ENCODE results near the gene CELA2B. TPM values are rescaled to one million over a fixed set of nuclear protein-coding genes. Genes with fewer than 3 reads are reported as not detected.
"Not testable (repeated sequence)": the region's sequence is repeated elsewhere in the genome, so short reads cannot be mapped to it uniquely, and the experiment has no call there.

The CELA2B gene
- not detected for total RNA-seq

DNA sequence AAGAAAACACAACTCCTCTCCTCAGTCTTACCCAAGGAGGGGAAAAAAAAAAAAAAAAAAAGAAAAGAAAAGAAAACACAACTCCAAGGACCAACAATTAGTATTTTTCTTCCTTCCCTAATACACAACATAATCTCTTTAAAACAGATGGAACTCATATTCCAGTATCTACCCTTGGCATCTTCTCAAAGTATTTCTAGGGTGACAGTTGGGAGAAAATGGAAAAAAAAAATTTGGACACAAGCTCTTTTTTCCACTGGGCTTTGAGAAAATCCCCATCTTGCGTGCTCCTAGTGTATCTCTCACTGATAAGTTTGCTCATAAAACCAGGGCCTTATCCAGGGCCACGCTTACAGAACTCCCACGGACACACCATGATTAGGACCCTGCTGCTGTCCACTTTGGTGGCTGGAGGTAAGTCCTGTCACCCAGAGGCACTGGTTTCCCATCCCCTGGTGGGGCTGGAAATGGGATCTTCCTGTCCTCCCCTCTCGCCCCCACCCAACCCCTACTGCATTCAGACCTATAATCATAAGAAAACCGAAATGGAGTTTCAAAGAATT is at the start of gene CELA2B:
TSS of gene CELA2B (plus strand) at position 353 of the 563 bp plus-strand sequence. CDS start at position 375, 22 bp downstream.
- intact Hi-C loops (cut with micrococcal nuclease), result loop anchor here (2.0 kb wide), 1 partner anchor 37 kb away; the partner anchor contains the start of gene CTRC
- CTCF ChIA-PET, result no interaction called here
- Mint-ChIP-seq H3K4me3 (no peak within 1 kb of the TSS), H3K4me1 (ENCODE audit: low read depth) (no peaks in the 10 kb centered on the region), H3K36me3 (no peaks in the 10 kb centered on the region), H3K9me3 (no peaks in the 10 kb centered on the region), H3K27me3 (no peaks in the 10 kb centered on the region), H3K27ac (no peak within 1 kb of the TSS)
- POLR2A ChIA-PET, result no interaction called here
- no peak for DNase-seq

DNA sequence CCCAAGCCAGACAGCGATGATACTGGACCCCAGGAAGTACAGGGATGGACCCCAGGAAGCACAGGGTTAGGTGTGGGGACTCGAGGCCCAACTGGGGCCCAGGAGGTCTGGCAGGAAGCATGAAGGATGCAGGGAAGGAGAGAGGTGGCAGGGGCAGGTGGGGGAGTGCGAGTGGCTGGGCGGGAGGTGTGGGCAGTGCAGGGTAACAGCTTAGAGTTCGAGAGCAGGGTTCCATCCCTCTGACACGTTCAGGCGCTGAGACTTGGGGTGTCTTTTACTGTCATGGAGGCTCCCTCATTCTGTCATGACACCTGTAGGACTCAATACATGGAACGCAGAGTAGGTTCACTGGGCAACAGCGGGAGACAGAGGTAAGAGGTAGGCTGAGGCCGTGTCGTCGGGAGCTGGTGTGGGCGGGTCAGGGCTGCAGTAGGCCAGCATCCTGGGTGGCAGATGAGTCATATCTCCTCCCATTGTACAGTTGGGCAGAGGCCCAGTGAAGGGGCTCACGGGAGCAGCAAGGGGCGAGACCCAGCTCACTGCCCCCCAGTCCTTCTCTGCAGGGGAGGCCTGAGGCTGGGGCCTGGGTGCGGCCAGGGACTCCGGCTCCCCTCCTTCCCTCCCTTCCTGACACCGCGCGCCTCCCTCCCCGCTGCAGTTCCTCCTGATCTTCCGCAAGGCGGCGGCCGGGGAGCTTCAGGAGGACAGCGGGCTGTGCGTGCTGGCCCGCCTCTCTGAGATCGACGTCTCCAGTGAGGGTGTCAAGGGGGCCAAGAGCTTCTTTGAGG is 49.2 kb upstream of the CELA2B start:
- Mint-ChIP-seq H3K27ac (peak overlapping the region; percentile 53), H3K36me3 (peaks cover 15% of the 10 kb centered on the region), H3K4me3 (no peak overlapping the region), H3K27me3 (no peaks in the 10 kb centered on the region), H3K4me1 (ENCODE audit: low read depth) (peaks cover 4% of the 10 kb centered on the region), H3K9me3 (no peaks in the 10 kb centered on the region)
- no peak for DNase-seq
- intact Hi-C loops (cut with micrococcal nuclease), result no loop called here
- ChIA-PET POLR2A (no interaction called here), CTCF (interaction anchor here (1.8 to 10.4 kb wide), 2 partner anchors 16 to 104 kb away, joined by 4 to 203 read pairs; no protein-coding TSS in a partner anchor)

- H3K36me3 Mint-ChIP-seq, result peaks cover 13% of the 10 kb centered on the region
- no peaks in the 10 kb centered on the region for H3K27me3 Mint-ChIP-seq
- ChIA-PET CTCF (interaction anchor here (1.2 to 10.4 kb wide), 3 partner anchors 16 to 105 kb away, joined by 3 to 203 read pairs (median 4); no protein-coding TSS in a partner anchor), POLR2A (no interaction called here)
- intact Hi-C loops (cut with micrococcal nuclease), result no loop called here
- H3K27ac Mint-ChIP-seq, result no peak overlapping the region
- H3K9me3 Mint-ChIP-seq, result no peaks in the 10 kb centered on the region
- no peak for DNase-seq
- H3K4me1 Mint-ChIP-seq (ENCODE audit: low read depth), result peaks cover 4% of the 10 kb centered on the region
- H3K4me3 Mint-ChIP-seq, result no peak overlapping the region
These were observed 48.6 kb upstream of the CELA2B start for GRCh38 chr1:15427280-15427666.

GRCh38 chr1:15428252-15428651 is 47.7 kb upstream of the CELA2B start:
- H3K4me3 Mint-ChIP-seq; intact Hi-C loops (cut with micrococcal nuclease); H3K9me3 Mint-ChIP-seq; DNase-seq; H3K27ac Mint-ChIP-seq; H3K27me3 Mint-ChIP-seq; H3K4me1 Mint-ChIP-seq (ENCODE audit: low read depth); POLR2A ChIA-PET: not testable (repeated sequence)
- peaks cover 13% of the 10 kb centered on the region for H3K36me3 Mint-ChIP-seq
- CTCF ChIA-PET, result interaction anchor here (1.2 to 10.4 kb wide), 3 partner anchors 15 to 106 kb away, joined by 3 to 203 read pairs (median 4); no protein-coding TSS in a partner anchor

DNA sequence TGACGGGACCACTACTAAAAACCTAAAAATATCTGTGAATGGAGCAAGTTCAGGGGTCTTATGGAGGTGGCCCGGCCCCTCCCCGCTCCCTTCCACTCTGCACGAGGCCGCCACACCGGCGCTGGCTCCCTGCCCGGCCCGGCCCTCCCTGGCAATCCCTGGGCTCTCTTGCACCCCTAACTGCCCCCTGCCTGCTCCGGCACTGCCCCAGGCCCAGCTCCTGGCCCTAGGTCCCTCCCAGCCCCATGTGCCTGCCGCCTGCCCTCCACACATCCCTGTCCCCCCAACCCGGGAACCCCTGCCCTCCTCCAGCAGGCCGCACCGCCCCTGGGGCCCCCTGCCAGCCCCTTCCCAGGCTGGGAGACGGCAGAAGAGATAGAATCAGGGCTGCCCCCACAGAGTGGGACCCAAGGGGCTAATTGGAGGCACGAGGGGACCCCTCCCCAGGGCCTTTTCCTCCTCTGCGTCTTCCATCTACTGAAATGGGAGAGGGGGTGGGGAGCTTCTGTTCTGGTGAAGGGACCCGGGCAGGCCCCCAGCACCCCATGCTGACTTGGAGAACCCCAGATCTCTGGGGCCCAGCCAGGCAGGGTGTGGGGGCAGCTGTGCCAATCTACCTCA is 47.0 kb upstream of the CELA2B start:
- DNase-seq, result no peak
- H3K27me3 Mint-ChIP-seq, result no peaks in the 10 kb centered on the region
- H3K36me3 Mint-ChIP-seq, result peaks cover 13% of the 10 kb centered on the region
- H3K4me1 Mint-ChIP-seq (ENCODE audit: low read depth), result peaks cover 4% of the 10 kb centered on the region
- intact Hi-C loops (cut with micrococcal nuclease), result no loop called here
- ChIA-PET POLR2A (no interaction called here), CTCF (interaction anchor here (1.8 to 10.4 kb wide), 2 partner anchors 14 to 106 kb away, joined by 4 to 203 read pairs; no protein-coding TSS in a partner anchor)
- no peak overlapping the region for H3K27ac Mint-ChIP-seq
- no peaks in the 10 kb centered on the region for H3K9me3 Mint-ChIP-seq
- H3K4me3 Mint-ChIP-seq, result no peak overlapping the region

GRCh38 chr1:15429701-15430149 is 46.2 kb upstream of the CELA2B start:
- intact Hi-C loops (cut with micrococcal nuclease), result loop anchor here (10.0 kb wide), 1 partner anchor 305 kb away; no protein-coding TSS in a partner anchor
- H3K27me3 Mint-ChIP-seq, result no peaks in the 10 kb centered on the region
- CTCF ChIA-PET, result interaction anchor here (10.4 kb wide), 1 partner anchor 107 kb away, joined by 203 read pairs; no protein-coding TSS in a partner anchor
- POLR2A ChIA-PET, result no interaction called here
- H3K9me3 Mint-ChIP-seq, result no peaks in the 10 kb centered on the region
- H3K27ac Mint-ChIP-seq, result no peak overlapping the region
- H3K4me3 Mint-ChIP-seq, result no peak overlapping the region
- H3K36me3 Mint-ChIP-seq, result peaks cover 13% of the 10 kb centered on the region
- no peak for DNase-seq
- peaks cover 4% of the 10 kb centered on the region for H3K4me1 Mint-ChIP-seq (ENCODE audit: low read depth)

GRCh38 chr1:15430787-15431570 is 44.9 kb upstream of the CELA2B start:
- ChIA-PET CTCF (interaction anchor here (1.0 to 10.4 kb wide), 18 partner anchors 10 to 303 kb away, joined by 3 to 203 read pairs (median 4); no protein-coding TSS in a partner anchor), POLR2A (interaction anchor here (1.4 kb wide), 1 partner anchor 108 kb away, joined by 5 read pairs; no protein-coding TSS in a partner anchor)
- Mint-ChIP-seq H3K36me3 (peaks cover 13% of the 10 kb centered on the region), H3K9me3 (no peaks in the 10 kb centered on the region), H3K4me1 (ENCODE audit: low read depth) (peaks cover 4% of the 10 kb centered on the region), H3K4me3 (no peak overlapping the region), H3K27ac (no peak overlapping the region), H3K27me3 (no peaks in the 10 kb centered on the region)
- intact Hi-C loops (cut with micrococcal nuclease), result loop anchor here (1.0 to 10.0 kb wide), 2 partner anchors 108 to 306 kb away; no protein-coding TSS in a partner anchor
- DNase-seq, result peak; percentile 81

DNA sequence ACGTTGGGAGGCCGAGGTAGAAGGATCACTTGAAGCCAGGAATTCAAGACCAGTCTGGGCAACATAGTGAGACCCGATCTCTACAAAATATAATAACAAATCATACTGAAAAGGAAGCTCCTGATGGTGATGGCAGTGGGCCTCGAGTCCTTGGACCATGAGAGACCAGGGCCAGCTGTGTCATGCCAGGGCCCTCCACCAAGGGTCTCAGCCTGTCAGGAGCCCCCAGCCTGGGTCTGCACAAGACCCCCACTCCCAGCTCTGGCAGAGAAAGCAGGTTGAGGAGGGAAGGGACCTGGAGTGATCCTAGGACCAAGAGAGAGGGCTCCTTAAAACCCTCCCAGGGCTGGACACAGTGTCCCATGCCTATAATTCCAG is 44.3 kb upstream of the CELA2B start:
- intact Hi-C loops (cut with micrococcal nuclease), result loop anchor here (1.0 to 10.0 kb wide), 2 partner anchors 108 to 307 kb away; no protein-coding TSS in a partner anchor
- DNase-seq, result no peak
- no peak overlapping the region for H3K4me3 Mint-ChIP-seq
- CTCF ChIA-PET, result interaction anchor here (0.5 to 10.4 kb wide), 23 partner anchors 10 to 361 kb away, joined by 3 to 203 read pairs (median 4); no protein-coding TSS in a partner anchor
- no peaks in the 10 kb centered on the region for H3K4me1 Mint-ChIP-seq (ENCODE audit: low read depth)
- H3K9me3 Mint-ChIP-seq, result no peaks in the 10 kb centered on the region
- H3K36me3 Mint-ChIP-seq, result peaks cover 8% of the 10 kb centered on the region
- no peak overlapping the region for H3K27ac Mint-ChIP-seq
- POLR2A ChIA-PET, result interaction anchor here (0.9 to 1.4 kb wide), 2 partner anchors 20 to 108 kb away, joined by 3 to 5 read pairs; no protein-coding TSS in a partner anchor
- H3K27me3 Mint-ChIP-seq, result no peaks in the 10 kb centered on the region

DNA sequence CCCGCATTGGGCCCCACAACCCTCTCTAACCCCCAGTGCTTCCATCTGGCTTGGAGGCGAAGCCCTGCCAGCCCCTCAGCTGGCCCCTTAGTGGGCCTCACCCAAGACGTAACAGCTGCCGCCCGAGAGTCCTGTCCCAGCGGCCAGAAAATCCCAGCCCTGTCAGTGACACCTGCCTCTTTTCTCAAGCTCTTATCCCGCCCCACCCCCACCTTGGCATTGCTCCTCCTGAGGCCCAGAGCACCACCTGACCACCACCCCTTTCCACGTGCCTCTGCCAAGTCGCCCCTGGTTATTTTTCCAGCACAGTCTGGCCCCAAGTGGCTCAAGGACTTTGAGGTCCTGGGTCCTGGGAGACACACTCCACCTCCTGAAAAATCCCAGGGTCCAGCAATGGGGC is 43.6 kb upstream of the CELA2B start:
- Mint-ChIP-seq H3K36me3 (peaks cover 6% of the 10 kb centered on the region), H3K4me1 (ENCODE audit: low read depth) (no peaks in the 10 kb centered on the region), H3K27ac (no peak overlapping the region), H3K4me3 (no peak overlapping the region), H3K27me3 (no peaks in the 10 kb centered on the region), H3K9me3 (no peaks in the 10 kb centered on the region)
- CTCF ChIA-PET, result interaction anchor here (0.7 to 10.4 kb wide), 14 partner anchors 9 to 304 kb away, joined by 3 to 203 read pairs (median 4); no protein-coding TSS in a partner anchor
- POLR2A ChIA-PET, result interaction anchor here (0.9 to 1.4 kb wide), 2 partner anchors 20 to 109 kb away, joined by 3 to 5 read pairs; no protein-coding TSS in a partner anchor
- no peak for DNase-seq
- intact Hi-C loops (cut with micrococcal nuclease), result loop anchor here (10.0 kb wide), 1 partner anchor 308 kb away; no protein-coding TSS in a partner anchor

DNA sequence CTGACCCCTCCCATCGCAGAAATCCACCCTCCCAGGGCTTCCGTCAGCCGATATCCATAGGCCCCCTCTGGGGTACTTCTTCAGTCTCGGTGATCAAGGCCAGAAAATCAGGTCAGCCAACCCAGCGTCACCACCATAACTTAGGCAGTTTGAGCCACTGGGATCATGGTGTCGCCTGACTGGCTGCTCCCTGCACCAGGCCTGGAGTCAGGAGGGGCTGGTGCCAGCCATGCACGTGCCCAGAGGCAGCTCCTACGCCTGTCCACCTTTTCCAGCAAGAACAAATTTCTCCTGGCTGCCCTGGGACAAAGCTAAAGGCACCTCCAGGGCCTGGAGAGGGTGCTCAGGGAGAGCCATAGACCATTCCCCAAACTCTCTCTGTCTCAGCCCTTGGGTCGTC is 42.4 kb upstream of the CELA2B start:
- Mint-ChIP-seq H3K4me1 (ENCODE audit: low read depth) (no peaks in the 10 kb centered on the region), H3K36me3 (peaks cover 2% of the 10 kb centered on the region), H3K9me3 (no peaks in the 10 kb centered on the region), H3K27ac (no peak overlapping the region), H3K4me3 (no peak overlapping the region), H3K27me3 (no peaks in the 10 kb centered on the region)
- POLR2A ChIA-PET, result interaction anchor here (1.2 kb wide), 1 partner anchor 21 kb away, joined by 4 read pairs; no protein-coding TSS in a partner anchor
- CTCF ChIA-PET, result interaction anchor here (0.8 to 10.4 kb wide), 2 partner anchors 111 to 128 kb away, joined by 3 to 203 read pairs; no protein-coding TSS in a partner anchor
- intact Hi-C loops (cut with micrococcal nuclease), result loop anchor here (10.0 kb wide), 1 partner anchor 309 kb away; no protein-coding TSS in a partner anchor
- DNase-seq, result no peak

GRCh38 chr1:15434739-15435138 is 41.2 kb upstream of the CELA2B start:
- H3K4me1 Mint-ChIP-seq (ENCODE audit: low read depth); H3K36me3 Mint-ChIP-seq; H3K4me3 Mint-ChIP-seq; H3K27me3 Mint-ChIP-seq; H3K27ac Mint-ChIP-seq; DNase-seq; H3K9me3 Mint-ChIP-seq; POLR2A ChIA-PET: not testable (repeated sequence)
- CTCF ChIA-PET, result interaction anchor here (10.4 kb wide), 1 partner anchor 112 kb away, joined by 203 read pairs; no protein-coding TSS in a partner anchor
- intact Hi-C loops (cut with micrococcal nuclease), result loop anchor here (10.0 kb wide), 1 partner anchor 310 kb away; no protein-coding TSS in a partner anchor
